ENCODE measurements around the gene HSD17B4.
"Not testable (repeated sequence)": the region's sequence is repeated elsewhere in the genome, so short reads cannot be mapped to it uniquely, and the experiment has no call there.

The HSD17B4 gene

GRCh38 chr5:119435436-119436132 lies 16.7 kb upstream of the HSD17B4 start:
- ATAC-seq = peak; percentile 51 to 56

DNA sequence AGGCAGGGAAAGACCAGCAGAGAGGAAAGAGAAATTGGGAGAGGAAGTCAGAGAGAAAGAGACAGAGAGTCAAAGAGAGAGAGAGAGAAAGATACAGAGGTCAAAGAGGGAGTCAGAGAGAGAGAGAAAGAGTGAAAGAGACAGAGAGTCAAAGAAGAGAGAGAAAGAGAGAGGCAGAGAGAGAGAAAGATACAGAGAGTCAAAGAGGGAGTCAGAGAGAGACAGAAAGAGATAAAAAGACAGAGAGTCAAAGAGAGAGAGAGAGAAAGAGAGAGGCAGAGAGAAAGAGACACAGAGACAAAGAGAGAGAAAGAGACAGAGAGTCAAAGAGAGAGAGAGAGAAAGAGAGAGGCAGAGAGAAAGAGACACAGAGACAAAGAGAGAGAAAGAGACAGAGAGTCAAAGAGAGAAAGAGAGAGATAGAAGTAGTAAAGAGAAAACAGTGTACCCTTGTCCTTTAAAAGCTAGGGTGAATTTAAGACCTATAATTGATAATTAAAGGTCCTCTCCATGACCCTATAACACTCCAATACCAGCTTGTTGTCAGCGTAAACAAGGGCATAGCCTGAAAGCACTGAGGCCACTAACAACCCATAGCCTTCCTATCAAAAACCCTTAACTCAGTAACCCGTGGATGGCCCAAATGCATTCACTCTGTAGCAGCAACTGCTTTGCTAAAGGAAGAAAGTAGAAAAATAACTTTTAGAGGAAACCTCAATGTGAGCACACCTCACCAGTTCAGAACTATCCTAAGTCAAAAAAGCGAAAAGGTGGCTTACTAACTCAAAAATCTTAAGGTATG lies 14.3 kb upstream of the HSD17B4 start:
- not testable (repeated sequence) for ATAC-seq

DNA sequence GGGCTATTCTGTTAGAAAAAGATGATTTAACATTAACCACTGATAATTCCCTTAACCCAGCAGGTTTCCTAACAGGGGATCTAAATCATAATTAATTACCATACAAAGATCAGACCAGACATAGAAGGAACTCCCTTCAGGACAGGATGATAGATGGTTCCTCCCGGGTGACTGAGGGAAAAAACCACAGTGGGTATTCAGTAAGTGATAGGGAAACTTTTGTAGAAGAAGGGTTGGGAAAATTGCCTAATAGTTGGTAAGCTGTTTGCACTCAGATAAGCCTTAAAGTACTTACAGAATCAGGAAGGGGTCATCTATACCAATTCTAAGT lies 13.7 kb upstream of the HSD17B4 start:
- not testable (repeated sequence) for ATAC-seq

GRCh38 chr5:119439140-119439631 lies 13.1 kb upstream of the HSD17B4 start:
- ATAC-seq = no peak

DNA sequence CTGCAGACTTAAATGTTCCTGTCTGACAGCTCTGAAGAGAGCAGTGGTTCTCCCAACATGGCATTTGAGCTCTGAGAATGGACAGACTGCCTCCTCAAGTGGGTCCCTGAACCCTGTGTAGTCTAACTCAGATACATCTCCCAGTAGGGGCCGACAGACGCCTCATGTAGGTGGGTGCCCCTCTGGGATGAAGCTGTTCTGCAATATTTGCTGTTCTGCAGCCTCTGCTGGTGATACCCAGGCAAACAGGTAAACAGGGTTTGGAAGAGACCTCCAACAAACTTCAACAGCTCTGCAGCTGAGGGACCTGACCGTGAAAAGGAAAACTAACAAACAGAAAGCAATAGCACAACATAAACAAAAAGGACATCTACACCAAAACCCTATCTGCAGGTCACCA lies 12.7 kb upstream of the HSD17B4 start:
- ATAC-seq = not testable (repeated sequence)

DNA sequence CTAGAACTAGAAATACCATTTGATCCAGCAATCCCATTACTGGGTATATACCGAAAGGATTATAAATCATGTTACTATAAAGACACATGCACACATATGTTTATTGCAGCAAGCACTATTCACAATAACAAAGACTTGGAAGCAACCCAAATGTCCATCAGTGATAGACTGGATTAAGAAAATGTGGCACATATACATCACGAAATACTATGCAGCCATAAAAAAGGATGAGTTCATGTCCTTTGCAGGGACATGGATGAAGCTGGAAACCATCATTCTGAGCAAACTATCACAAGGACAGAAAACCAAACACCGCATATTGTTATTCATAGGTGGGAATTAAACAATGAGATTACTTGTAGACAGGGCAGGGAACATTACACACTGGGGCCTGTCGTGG lies 7.7 kb upstream of the HSD17B4 start:
- ATAC-seq = not testable (repeated sequence)

- no peak for ATAC-seq
These were observed 6.8 kb upstream of the HSD17B4 start for GRCh38 chr5:119445544-119445943.

GRCh38 chr5:119449882-119450281 lies 2.4 kb upstream of the HSD17B4 start:
- no peak for ATAC-seq

DNA sequence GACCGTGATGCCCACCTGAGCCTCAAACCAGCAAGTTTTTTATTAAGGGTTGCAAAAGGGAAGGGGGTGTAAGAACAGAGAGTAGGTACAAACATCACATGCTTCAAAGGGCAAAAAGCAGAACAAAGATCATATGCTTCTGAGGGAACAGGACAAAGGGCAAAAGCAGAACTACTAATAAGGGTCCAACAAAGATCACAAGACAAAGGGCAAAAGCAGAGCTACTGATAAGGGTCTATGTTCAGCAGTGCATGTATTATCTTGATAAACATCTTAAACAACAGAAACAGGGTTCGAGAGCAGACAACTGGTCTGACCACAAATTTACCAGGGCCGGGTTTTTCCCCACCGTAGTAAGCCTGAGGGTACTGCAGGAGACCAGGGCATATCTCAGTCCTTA lies 1.7 kb upstream of the HSD17B4 start:
- not testable (repeated sequence) for ATAC-seq

DNA sequence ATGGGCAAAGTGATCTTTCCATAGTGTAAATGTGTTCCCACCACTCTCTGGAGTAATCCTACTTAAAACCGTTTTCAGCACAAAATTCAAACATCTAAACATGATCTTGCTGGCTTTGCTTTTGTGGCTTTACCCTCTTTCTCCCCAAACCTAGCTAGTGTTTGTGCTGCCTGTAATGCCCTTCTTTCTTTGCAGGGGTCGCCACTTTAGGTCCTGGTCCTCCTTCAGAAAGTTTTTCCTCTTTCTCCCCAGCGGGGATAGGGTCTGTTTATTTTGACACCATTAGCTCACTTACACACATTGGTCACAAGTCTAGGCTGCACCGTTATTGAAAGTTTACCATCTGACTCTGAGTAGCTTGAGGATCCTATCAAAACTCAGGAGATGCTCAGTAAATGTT lies 736 bp upstream of the HSD17B4 start:
- no peak for ATAC-seq

GRCh38 chr5:119452060-119452372 lies 281 bp upstream of the HSD17B4 start:
- ATAC-seq = no peak

DNA sequence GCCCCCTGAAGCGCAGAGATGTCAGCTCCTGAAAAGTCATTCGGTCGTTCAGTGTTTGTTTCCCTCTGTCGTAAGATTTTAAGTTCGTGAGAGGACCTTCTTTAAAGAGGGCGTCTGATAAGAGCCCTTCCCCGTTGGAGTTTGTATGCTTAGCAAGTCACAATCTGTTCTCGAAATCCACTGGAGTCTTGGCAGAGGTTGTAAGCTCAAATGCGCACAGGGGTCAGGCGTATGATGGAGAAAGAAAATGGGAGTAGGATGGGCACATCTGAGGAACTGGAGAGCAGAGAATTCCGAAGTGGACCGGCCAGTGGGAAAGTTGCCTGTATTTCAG lies 710 bp downstream of the HSD17B4 start:
- ATAC-seq = no peak

DNA sequence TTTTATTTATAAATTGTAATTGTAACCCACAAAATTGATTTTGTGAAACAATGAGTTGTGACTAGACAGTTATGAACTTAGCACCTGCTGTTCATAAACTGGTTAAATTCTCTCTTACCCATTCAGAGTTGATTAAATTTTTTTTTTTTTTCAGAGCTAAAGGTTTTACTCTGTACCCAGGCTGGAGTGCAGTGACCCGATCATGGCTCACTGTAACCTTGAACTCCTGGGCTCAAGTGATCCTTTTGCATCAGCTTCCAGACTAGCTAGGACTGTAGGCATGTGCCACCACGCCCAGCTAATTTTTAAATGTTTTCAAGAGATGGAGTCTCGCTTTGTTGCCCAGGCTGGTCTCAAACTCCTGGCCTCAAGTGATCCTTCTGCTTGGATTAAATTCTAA lies 1.9 kb downstream of the HSD17B4 start:
- no peak for ATAC-seq

DNA sequence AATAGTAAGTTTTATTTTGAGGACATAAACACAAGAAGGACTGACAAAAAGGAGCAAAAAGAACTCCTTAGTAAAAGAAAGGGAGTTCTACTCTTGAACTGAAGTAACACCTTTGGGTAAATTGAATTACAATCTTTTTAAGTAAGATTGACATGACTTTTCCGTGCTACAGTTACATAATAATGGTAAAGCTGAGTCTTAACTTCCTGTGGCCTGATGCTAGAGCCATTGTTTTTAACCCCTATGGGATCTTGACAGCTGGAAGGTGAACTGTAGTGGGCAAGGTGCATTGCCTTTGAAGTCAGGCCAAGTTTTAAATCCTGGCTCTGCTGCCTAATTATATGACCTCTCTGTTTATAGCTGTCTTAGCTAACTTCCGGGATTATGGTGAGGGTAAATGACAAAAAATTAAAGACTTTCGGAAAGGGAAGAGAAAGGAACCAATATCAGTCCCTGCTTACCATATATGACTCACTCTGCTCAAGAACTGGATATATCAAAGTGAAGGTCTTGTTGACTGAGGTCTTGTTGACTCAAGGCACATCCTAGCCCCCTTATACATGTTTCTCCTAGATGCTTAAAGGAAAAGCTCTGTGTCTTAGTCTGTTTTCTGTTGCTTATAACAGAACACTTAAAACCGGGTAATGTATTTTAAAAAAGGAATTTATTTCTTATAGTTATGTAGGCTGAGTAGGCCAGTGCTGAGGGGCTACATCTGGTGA lies 6.8 kb downstream of the HSD17B4 start:
- ATAC-seq = no peak

DNA sequence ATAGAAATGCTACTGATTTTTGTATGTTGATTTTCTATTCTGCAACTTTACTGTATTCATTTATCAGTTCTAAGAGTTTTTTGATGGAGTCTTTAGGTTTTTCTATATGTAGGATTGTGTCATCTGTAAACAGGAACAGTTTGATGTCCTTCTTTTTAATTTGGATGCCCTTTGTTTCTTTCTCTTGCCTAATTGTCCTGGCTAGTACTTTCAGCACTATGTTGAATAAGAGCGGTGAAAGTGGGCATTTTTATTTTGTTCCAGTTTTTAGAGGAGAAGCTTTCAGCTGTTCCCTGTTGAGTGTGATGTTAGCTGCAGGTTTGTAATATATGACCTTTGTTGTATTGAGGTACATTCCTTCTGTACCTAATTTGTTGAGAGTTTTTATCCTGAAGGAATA lies 13.3 kb downstream of the HSD17B4 start:
- ATAC-seq = no peak

DNA sequence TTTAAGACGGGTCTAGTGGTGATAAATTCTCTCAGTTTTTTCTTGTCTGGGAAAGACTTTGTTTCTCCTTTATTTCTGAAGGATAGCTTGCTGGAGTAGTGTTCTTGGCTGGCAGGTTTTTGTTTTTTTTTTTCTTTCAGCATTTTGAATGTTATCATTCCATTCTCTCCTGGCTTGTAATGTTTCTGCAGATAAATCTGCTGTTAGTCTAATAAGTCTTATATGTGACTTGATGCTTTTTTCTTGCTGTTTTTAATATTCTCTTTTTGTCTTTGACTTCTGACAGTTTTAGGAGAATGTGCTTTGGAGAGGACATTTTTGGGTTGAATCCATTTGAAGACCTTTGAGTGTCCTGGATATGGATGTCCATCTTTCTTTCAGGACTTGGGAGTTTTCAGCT lies 16.0 kb downstream of the HSD17B4 start:
- ATAC-seq = no peak

GRCh38 chr5:119470105-119470763 lies 17.9 kb downstream of the HSD17B4 start:
- no peak for ATAC-seq

GRCh38 chr5:119470851-119471451 lies 18.7 kb downstream of the HSD17B4 start:
- ATAC-seq = no peak

DNA sequence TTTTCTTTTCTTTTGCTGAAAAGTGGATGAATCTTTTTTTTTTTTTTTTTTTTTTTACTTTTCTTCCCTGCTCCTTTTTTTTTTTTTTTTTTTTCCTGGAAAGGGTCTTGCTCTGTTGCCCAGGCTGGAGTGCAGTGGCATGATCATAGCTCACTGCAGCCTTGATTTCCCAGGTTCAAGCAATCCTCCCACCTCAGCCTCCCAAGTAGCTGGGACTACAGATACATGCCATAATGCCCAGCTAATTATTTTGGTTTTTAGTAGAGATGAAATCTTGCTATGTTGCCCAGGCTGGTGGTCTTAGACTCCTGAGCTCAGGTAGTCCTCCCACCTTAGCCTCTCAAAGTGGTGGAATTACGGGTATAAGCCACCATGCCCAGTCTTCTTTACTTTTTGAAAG lies 20.9 kb downstream of the HSD17B4 start:
- no peak for ATAC-seq

- ATAC-seq = no peak
These were observed 24.0 kb downstream of the HSD17B4 start for GRCh38 chr5:119476341-119476740.

GRCh38 chr5:119478781-119479180 lies 26.5 kb downstream of the HSD17B4 start:
- ATAC-seq = no peak

DNA sequence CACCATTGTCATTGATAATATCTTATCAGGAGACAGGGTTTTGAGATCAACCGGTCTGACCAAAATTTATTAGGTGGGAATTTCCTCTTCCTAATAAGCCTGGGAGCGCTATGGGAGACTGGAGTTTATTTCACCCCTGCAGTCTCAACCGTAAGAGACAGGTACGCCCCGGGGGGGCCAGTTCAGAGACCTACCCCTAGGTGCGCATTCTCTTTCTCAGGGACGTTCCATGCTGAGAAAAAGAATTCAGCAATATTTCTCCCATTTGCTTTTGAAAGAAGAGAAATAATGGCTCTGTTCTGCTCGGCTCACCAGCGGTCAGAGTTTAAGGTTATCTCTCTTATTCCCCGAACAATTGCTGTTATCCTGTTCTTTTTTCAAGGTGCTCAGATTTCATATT lies 28.3 kb downstream of the HSD17B4 start:
- not testable (repeated sequence) for ATAC-seq

GRCh38 chr5:119483155-119483554 lies 30.9 kb downstream of the HSD17B4 start:
- ATAC-seq = no peak

Measured in activated CD4-positive, CD25-positive, alpha-beta regulatory T cell treated with anti-CD3 and anti-CD28 coated beads, Interleukin-2, amount 50 U/mL, for 24 hours (primary cell).